K562 (cell line): ENCODE results near the gene CFAP410. TPM values are rescaled to one million over a fixed set of nuclear protein-coding genes. Genes with fewer than 3 reads are reported as not detected.

ENCODE experiments used
- ARID3A ChIP-seq: IDR thresholded peaks from 2 replicates; pipeline ENCODE4 v1.6.1; 2012; ENCODE audit warnings: low read depth, low read length, improper control_type of control experiment, borderline replicate concordance
- ATF7 ChIP-seq: fragments of 450-650 bp; IDR thresholded peaks from 2 replicates; pipeline ENCODE4 v1.7.1; 2014; ENCODE audit warnings: mild to moderate bottlenecking, moderate library complexity
- FOXA1 ChIP-seq: fragments of 450-650 bp; IDR thresholded peaks from 2 replicates; pipeline ENCODE4 v1.6.1; 2016; ENCODE audit warnings: mild to moderate bottlenecking, borderline replicate concordance
- KLF16 ChIP-seq: IDR thresholded peaks from 2 replicates; pipeline ENCODE4 v1.6.1; 2016; ENCODE audit warnings: antibody characterized with exemption
- MEIS2 ChIP-seq: fragments of 450-650 bp; IDR thresholded peaks from 2 replicates; pipeline ENCODE4 v1.6.1; 2014; ENCODE audit warnings: mild to moderate bottlenecking; ENCODE audit not compliant: partially characterized antibody
- PHB ChIP-seq: fragments of 250-450 bp; sonication (Bioruptor Pico); IDR thresholded peaks from 2 replicates; pipeline ENCODE4 v1.5.0; 2021
- POU5F1 ChIP-seq: fragments of 150-350 bp; IDR thresholded peaks from 2 replicates; pipeline ENCODE4 v1.6.1; 2014; ENCODE audit warnings: borderline replicate concordance, low read length, low read depth, mild to moderate bottlenecking; ENCODE audit not compliant: partially characterized antibody
- RBM22 ChIP-seq: fragments of 200-400 bp; formaldehyde crosslinking; IDR thresholded peaks from 2 replicates; pipeline ENCODE4 v1.6.1; 2018; ENCODE audit warnings: low read length, low read depth; ENCODE audit not compliant: poor library complexity, severe bottlenecking
- U2AF1 ChIP-seq: fragments of 200-400 bp; formaldehyde crosslinking; optimal IDR thresholded peaks from 2 replicates; pipeline ENCODE3; 2017; ENCODE audit warnings: mild to moderate bottlenecking, low read depth, low read length, moderate library complexity
- YY1 ChIP-seq, 3 experiments: IDR thresholded peaks; 2 replicates each; pipeline ENCODE4 v1.6.1; 2011; ENCODE audit warnings: low read length in 2 of 3, mild to moderate bottlenecking in 2 of 3, moderate library complexity in 2 of 3, borderline replicate concordance in 1 of 3, control low read depth in 1 of 3, low read depth in 1 of 3; ENCODE audit not compliant: insufficient read depth in 3 of 3, insufficient replicate concordance in 2 of 3, control insufficient read depth in 1 of 3, insufficient read length in 1 of 3; ENCODE audit errors: extremely low read depth in 1 of 3
- ZBTB2 ChIP-seq: fragments of 450-650 bp; IDR thresholded peaks from 2 replicates; pipeline ENCODE4 v1.6.1; 2016; ENCODE audit warnings: antibody characterized with exemption
- ZNF134 ChIP-seq: fragments of 250-450 bp; sonication (Bioruptor Pico); conservative IDR thresholded peaks from 2 replicates; pipeline ENCODE4 v1.4.0; 2020
- polyA plus RNA-seq, 8 experiments: library from polyadenylated mRNA; depleted of rRNA in 4 of 8; stranded (reverse) in 5 of 8; unstranded in 3 of 8; fragments of >200 nt; fragmentation: Nextera tagmentation in 2 of 8; fragmentation: Illumina TruSeq in 1 of 8; extraction: Ambion mirVana in 2 of 8; extraction: Trizol in 1 of 8; gene quantifications; 2 replicates each; pipeline versions ENCODE4 v1.2.1 to v1.2.3, GENCODE V29; 2011 to 2014; ENCODE audit warnings: inconsistent platforms in 1 of 8, missing spikeins in 1 of 8
- total RNA-seq, 7 experiments: library from RNA; depleted of rRNA in 6 of 7; stranded (reverse); fragments of >200 nt in 6 of 7; fragmentation: Illumina TruSeq in 2 of 7; extraction: Trizol in 2 of 7; gene quantifications; 2 replicates each; pipeline versions ENCODE4 v1.2.1 to v1.2.3, GENCODE V29; 2011 to 2021; ENCODE audit warnings: low replicate concordance in 1 of 7
- TF ChIP-seq, protein P1 (sequence below): sonication (generic); formaldehyde crosslinking; IDR thresholded peaks from 2 replicates; pipeline ENCODE4 v1.8.1; 2023; ENCODE audit warnings: missing genetic modification reagents, mild to moderate bottlenecking, borderline replicate concordance
- TF ChIP-seq, protein P2 (sequence below): fragments of 250-450 bp; sonication (Bioruptor Pico); IDR thresholded peaks from 2 replicates; pipeline ENCODE4 v1.5.0; 2020; ENCODE audit warnings: mild to moderate bottlenecking

The CFAP410 gene
- total and polyA plus RNA-seq, 9 of the 15 experiments (the other 6 are each of a cell fraction or from before 2014, with no cell fraction given) = 0.07 to 17.3 (median 2.3) TPM

- TF ChIP-seq, protein P1, sequence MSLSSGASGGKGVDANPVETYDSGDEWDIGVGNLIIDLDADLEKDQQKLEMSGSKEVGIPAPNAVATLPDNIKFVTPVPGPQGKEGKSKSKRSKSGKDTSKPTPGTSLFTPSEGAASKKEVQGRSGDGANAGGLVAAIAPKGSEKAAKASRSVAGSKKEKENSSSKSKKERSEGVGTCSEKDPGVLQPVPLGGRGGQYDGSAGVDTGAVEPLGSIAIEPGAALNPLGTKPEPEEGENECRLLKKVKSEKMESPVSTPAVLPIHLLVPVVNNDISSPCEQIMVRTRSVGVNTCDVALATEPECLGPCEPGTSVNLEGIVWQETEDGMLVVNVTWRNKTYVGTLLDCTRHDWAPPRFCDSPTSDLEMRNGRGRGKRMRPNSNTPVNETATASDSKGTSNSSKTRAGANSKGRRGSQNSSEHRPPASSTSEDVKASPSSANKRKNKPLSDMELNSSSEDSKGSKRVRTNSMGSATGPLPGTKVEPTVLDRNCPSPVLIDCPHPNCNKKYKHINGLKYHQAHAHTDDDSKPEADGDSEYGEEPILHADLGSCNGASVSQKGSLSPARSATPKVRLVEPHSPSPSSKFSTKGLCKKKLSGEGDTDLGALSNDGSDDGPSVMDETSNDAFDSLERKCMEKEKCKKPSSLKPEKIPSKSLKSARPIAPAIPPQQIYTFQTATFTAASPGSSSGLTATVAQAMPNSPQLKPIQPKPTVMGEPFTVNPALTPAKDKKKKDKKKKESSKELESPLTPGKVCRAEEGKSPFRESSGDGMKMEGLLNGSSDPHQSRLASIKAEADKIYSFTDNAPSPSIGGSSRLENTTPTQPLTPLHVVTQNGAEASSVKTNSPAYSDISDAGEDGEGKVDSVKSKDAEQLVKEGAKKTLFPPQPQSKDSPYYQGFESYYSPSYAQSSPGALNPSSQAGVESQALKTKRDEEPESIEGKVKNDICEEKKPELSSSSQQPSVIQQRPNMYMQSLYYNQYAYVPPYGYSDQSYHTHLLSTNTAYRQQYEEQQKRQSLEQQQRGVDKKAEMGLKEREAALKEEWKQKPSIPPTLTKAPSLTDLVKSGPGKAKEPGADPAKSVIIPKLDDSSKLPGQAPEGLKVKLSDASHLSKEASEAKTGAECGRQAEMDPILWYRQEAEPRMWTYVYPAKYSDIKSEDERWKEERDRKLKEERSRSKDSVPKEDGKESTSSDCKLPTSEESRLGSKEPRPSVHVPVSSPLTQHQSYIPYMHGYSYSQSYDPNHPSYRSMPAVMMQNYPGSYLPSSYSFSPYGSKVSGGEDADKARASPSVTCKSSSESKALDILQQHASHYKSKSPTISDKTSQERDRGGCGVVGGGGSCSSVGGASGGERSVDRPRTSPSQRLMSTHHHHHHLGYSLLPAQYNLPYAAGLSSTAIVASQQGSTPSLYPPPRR (CRISPR knock-in tag) = 0 out of 2 replicates have a peak, but pooled peaks have one; percentile 77
- TF ChIP-seq ATF7 (peak; percentile 29; the same call in 1 of the 2 replicates), YY1 (IDR thresholded peaks at IDR 0.05; ENCODE audit: borderline replicate concordance in 1 of 3, control insufficient read depth in 1 of 3, extremely low read depth in 1 of 3, insufficient read depth in 3 of 3, insufficient read length in 1 of 3, insufficient replicate concordance in 2 of 3, low read depth in 1 of 3, low read length in 2 of 3) (no peak), POU5F1 (no peak), RBM22 (no peak), ZBTB2 (no peak), MEIS2 (no peak), FOXA1 (no peak), ARID3A (no peak), PHB (CRISPR knock-in tag) (0 out of 2 replicates have a peak, but pooled peaks have one; percentile 63), U2AF1 (no peak), ZNF134 (CRISPR knock-in tag) (no peak), KLF16 (no peak)
- TF ChIP-seq, protein P2, sequence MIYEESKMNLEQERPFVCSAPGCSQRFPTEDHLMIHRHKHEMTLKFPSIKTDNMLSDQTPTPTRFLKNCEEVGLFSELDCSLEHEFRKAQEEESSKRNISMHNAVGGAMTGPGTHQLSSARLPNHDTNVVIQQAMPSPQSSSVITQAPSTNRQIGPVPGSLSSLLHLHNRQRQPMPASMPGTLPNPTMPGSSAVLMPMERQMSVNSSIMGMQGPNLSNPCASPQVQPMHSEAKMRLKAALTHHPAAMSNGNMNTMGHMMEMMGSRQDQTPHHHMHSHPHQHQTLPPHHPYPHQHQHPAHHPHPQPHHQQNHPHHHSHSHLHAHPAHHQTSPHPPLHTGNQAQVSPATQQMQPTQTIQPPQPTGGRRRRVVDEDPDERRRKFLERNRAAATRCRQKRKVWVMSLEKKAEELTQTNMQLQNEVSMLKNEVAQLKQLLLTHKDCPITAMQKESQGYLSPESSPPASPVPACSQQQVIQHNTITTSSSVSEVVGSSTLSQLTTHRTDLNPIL (CRISPR knock-in tag) = no peak
Measured at GRCh38 chr21:44337941-44338895, 972 bp downstream of the CFAP410 start (continued).
